ENCODE data around the gene TIMD4. TPM values are rescaled to one million over a fixed set of nuclear protein-coding genes. Genes with fewer than 3 reads are reported as not detected.

TIMD4 gene
- polyA plus RNA-seq, 10 donors, result 1.5 to 7.6 (median 3.3) TPM

DNA sequence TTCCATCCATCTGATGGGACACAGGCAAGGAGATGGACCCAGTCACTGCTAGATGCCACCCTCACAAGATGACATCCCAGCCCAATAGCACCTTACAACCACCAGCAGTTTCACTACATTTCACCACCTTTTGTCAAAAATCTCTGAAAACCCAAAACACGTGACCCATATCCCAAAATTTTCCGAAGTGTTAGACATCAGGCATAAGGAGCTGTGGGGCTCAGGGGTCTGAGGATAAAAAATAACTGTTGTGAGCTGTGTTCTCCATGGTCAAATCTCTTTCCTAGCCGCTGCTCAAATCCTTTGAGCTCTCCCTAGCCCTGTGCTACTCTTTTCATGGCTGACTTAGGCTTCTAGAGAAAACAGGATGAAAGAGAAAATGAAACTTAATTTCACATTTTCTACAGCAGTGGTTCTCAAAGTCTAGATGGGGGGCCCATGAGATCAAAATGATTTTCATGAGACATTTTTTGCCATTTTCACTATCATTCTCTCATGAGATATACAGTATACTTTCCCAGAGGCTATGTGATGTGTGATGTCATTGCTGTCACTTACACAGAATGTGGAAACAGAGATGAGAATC is 40.7 kb downstream of the TIMD4 start:
- DNase-seq, result no peak

- DNase-seq, result no peak
Observed at GRCh38 chr5:156920861-156921431, 42.1 kb downstream of the TIMD4 start.

DNA sequence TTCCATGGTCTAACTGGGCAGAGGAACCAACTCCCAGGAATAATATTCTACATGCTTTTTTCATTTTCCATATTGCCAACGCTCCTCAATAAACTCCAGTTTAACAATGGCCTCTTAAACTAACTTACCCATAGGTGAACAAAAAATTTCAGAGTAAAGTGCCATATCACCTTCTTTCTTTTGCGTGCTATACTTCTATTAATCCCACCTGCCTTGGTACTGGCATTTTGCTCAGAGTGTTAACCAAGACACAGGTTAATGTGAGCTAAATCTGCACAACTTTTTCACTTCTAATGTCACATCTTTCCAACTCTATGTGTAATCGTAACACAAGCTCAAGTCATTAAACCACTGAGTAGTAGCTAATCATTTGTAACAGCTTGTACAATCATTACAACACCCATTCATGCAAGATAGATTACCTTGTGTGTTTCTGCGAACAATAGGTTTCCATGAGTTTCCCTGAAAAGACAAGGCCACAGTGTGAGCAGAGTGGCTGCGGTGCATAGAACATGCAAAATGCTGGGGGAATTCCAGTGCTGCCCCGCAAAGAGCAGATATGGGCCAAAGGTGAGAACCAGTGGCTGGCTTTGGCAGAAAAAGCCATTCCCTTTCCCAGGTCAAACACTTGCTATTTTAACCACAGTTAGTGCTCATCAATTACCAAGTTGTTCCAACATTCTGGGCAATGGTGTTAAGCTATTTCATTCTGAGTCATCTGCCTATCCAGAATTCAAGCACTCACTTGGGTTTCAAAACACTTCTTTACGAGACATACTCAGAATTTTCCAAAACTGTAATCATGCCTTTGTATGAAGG is 42.8 kb downstream of the TIMD4 start:
- DNase-seq, result no peak

DNA sequence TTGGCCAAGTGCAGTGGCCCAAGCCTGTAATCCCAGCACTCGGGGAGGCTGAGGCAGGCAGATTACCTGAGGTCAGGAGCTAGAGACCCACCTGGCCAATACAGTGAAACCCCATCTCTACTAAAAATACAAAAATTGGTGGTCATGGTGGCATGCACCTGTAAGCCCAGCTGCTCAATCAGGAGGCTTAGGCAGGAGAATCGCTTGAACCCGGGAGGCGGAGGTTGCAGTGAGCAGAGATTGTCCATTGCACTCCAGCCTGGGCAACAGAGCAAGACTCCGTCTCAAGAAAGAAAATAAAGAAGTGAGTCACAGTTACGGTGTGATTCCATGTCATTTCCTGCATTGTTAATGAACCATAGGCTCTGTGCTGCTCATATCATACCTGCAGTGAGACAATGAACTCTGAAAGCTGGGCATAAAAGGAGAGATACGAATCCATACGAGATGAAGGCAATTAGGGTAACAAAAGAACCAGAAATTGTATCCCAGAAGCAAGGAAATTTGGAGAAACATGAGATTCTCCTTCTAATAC is 44.6 kb downstream of the TIMD4 start:
- DNase-seq, result no peak

DNA sequence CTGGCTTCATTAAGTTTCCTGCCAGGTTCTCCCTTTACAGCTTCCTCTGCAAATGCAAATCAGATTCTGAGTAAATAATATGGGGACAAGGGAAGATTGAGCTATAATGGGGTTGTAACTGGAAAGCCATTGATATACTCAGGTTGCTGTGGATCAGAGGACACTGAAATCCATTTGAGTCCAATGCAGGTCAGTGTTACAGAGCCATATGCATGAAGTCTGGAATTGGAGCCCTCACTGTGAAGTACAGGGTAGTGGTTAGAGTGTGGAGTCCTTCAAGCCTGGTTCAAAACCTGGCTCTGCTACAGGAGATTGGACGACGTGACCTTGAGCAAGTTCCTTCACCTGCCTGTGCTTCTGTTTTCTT is 48.7 kb downstream of the TIMD4 start:
- no peak for DNase-seq

GRCh38 chr5:156913719-156914370 is 49.2 kb downstream of the TIMD4 start:
- DNase-seq, result peak in 1 of 3 donors; percentile 23

- DNase-seq, result no peak
Observed at GRCh38 chr5:156913355-156913718, 49.7 kb downstream of the TIMD4 start.

DNA sequence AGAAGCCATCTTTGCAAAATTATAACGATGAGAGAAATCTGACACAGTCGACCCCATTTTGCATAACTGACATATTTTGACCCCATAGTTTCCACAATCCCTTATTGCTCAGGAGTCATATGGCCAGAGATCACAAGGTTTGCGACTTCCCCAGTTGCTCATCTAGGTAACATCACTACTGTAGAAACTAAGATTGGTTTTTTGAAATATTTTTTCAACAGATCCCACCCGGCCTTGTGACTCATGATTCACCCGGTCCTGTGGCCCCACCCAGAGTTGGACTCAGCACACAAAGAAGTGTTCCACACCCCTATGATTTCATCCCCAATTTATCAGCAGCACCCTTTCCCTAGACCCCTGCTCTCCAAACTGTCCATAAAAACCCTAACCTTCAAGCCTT is 50.2 kb downstream of the TIMD4 start:
- no peak for DNase-seq

GRCh38 chr5:156909180-156909579 is 53.8 kb downstream of the TIMD4 start:
- no peak for DNase-seq

- DNase-seq, result no peak
Observed at GRCh38 chr5:156907667-156908066, 55.4 kb downstream of the TIMD4 start.

- no peak for DNase-seq
Observed at GRCh38 chr5:156906807-156907206, 56.2 kb downstream of the TIMD4 start.

DNA sequence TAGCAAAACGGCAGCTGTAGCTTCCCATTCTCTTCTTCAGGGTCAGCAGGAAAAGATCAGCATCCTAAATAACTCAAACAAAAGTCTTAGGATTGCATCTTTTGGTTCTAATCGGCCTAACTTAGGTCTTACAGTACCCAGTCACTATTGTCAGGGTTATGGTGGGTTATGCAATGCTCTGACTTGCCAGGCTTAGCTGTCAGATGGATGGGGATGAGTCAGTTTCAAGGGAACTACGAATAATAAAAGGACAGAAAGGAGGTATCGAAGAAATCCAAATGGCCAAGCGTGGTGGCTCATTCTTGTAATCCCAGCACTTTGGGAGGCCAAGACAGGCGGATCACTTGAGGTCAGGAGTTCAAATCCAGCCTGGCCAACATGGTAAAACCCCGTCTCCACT is 66.5 kb downstream of the TIMD4 start:
- DNase-seq, result no peak

DNA sequence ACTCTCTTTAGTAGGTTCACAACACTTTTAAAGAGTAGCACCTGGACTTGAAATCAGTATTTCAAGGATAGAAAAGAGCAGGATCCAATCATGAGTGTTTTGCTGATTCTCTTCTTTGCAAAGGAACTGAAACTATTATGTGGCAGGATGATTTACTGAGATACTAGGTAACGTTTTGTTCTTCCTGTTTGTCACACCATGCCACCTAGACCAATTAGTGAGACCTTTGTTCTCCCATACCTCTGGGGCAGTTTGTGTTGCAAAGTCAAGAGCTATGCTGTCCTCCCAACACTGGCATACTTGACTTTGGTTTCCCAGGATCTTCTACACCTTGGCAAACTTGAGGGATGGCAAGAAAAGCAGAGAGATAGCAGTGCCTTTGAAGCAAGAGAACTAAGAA is 69.5 kb downstream of the TIMD4 start:
- DNase-seq, result no peak

GRCh38 chr5:156892864-156893263 is 70.2 kb downstream of the TIMD4 start:
- DNase-seq, result no peak

DNA sequence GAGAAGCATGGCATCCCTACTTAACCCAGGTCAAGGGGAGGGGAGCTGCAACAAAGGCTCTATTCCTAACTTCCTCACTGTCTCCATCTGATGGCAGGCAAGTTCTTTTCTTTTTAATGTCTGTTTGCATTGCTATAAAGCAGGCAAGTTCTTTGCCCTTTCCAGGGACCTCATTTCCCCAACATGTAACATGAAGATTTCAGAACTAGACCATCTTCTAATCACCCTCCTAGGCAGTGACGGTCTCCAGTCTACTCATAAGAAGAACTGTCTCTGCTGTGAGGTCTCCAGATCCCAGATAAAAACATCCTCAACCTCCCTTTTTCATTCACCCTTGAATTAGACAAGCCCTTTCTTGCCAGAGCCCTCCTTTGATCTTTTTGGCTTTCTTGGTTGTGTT is 70.8 kb downstream of the TIMD4 start:
- DNase-seq, result no peak

GRCh38 chr5:156888520-156888919 is 74.5 kb downstream of the TIMD4 start:
- DNase-seq, result no peak

GRCh38 chr5:156883316-156883875 is 79.6 kb downstream of the TIMD4 start:
- DNase-seq, result no peak

DNA sequence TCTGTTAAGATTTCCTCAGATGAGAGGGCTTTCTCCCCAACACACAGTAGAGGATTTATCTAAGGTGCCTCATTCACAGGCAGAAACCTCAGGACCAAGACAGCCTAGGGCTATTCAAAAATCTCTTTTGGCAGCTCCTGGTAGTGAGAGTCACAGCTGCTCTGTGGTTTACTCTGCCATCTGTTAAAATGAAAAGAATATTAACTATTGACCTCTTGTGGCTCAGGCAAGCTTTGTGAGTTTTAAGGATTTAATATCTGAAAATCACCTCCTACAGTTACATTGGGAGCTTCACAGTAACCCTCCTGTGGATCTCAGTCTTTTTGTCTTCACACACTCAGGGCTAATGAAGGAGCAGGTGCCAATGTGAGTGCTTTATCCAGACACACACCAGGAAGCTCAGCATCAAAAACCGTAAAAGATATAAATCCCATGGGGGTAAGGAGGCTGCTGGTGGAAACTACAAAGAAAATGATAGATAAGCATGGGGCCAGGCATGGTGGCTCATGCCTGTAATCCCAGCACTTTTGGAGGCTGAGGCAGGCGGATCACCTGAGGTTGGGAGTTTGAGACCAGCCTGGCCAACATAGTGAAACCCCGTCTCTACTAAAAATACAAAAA is 83.3 kb downstream of the TIMD4 start:
- no peak for DNase-seq

- no peak for DNase-seq
Observed at GRCh38 chr5:156871212-156871611, 91.8 kb downstream of the TIMD4 start.

DNA sequence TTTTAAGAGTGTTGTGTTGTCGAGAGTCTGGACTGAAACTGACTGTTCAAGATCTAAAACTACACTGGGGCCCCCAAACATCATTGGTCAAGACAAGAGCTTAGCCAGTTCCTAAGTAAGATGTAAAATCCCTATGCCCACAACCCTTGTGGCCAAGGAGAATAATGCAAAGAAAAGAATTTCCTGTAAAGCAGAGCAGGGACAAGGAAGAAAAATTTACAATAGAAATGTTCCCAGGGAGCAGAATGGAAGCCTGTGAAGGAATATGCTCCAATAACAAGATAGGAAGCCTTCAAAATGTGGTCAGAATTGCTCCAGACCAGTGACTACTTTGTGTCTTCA is 92.6 kb downstream of the TIMD4 start:
- DNase-seq, result no peak

All from muscle of back (tissue), 11 donors.